IMR-90 (cell line): ENCODE results near the gene SYT3. TPM values are rescaled to one million over a fixed set of nuclear protein-coding genes. Genes with fewer than 3 reads are reported as not detected.

Experiments used
- ATAC-seq: fragments of 200-7000 bp; cut with Tn5 transposase; 2 replicates; pipeline ENCODE4 v1.9.1; 2020; ENCODE audit warnings: low read depth, mild to moderate bottlenecking, moderate library complexity
- BruUV-seq: library from RNA; stranded (reverse); fragments of 400-500 nt; replicated peaks from 2 replicates; lab custom pipeline; 2021; lab: Mats Ljungman, UMichigan
- CTCF ChIA-PET: fragments of 300-600 bp; formaldehyde crosslinking; extraction: SDS; loops from one replicate; lab custom pipeline; 2021; ENCODE audit warnings: antibody characterized with exemption; lab: Yijun Ruan, JAX
- POLR2A ChIA-PET: fragments of 300-600 bp; sonication (Branson Sonifier 250); formaldehyde crosslinking; loops from one replicate; lab custom pipeline; 2022; ENCODE audit warnings: antibody characterized with exemption; ENCODE audit not compliant: unreplicated experiment; lab: Charles Lee
- DNase-seq: peaks from one replicate; pipeline ENCODE4 v3.0.0; 2013
- H2AFZ ChIP-seq: replicated peaks from 2 replicates; pipeline ENCODE3; 2013; ENCODE audit warnings: low read length, mild to moderate bottlenecking; ENCODE audit not compliant: poor library complexity
- H2AK5ac ChIP-seq: 2 replicates; pipeline ENCODE4 v1.6.1; 2013; ENCODE audit warnings: low read depth, low read length, inconsistent platforms
- H2AK9ac ChIP-seq: replicated peaks from 2 replicates; pipeline ENCODE3; 2013; ENCODE audit warnings: mild to moderate bottlenecking, low read depth, low read length, moderate library complexity; ENCODE audit not compliant: poor library complexity
- H2BK120ac ChIP-seq: 2 replicates; pipeline ENCODE4 v1.6.1; 2013; ENCODE audit warnings: low read depth, low read length, inconsistent platforms
- H2BK15ac ChIP-seq: 3 replicates; pipeline ENCODE4 v1.6.1; 2013; ENCODE audit warnings: low read depth, low read length, inconsistent platforms
- H2BK20ac ChIP-seq: 2 replicates; pipeline ENCODE4 v1.6.1; 2013; ENCODE audit warnings: low read depth, mild to moderate bottlenecking, inconsistent platforms, low read length, moderate library complexity
- H2BK5ac ChIP-seq: 2 replicates; pipeline ENCODE4 v1.6.1; 2013; ENCODE audit warnings: mild to moderate bottlenecking, low read depth, low read length, inconsistent platforms; ENCODE audit not compliant: poor library complexity, severe bottlenecking
- H3K14ac ChIP-seq: replicated peaks from 2 replicates; pipeline ENCODE4 v1.6.1; 2013; ENCODE audit warnings: low read depth, low read length, inconsistent platforms
- H3K18ac ChIP-seq: 2 replicates; pipeline ENCODE4 v1.6.1; 2013; ENCODE audit warnings: low read depth, low read length, control low read depth
- H3K23ac ChIP-seq: 2 replicates; pipeline ENCODE4 v1.6.1; 2013; ENCODE audit warnings: low read depth, low read length, inconsistent platforms
- H3K27ac ChIP-seq: 2 replicates; pipeline ENCODE4 v1.5.1; 2013; ENCODE audit warnings: mild to moderate bottlenecking, control low read depth, low read length; ENCODE audit not compliant: insufficient read depth
- H3K27me3 ChIP-seq: 2 replicates; pipeline ENCODE4 v1.6.1; 2013; ENCODE audit warnings: low read length; ENCODE audit not compliant: control insufficient read depth, insufficient read depth
- H3K36me3 ChIP-seq: 2 replicates; pipeline ENCODE4 v1.6.1; 2013; ENCODE audit warnings: low read length, mixed read lengths; ENCODE audit not compliant: control insufficient read depth, insufficient read depth
- H3K4ac ChIP-seq: 2 replicates; pipeline ENCODE4 v1.6.1; 2013; ENCODE audit warnings: low read depth, low read length, inconsistent platforms
- H3K4me1 ChIP-seq: 2 replicates; pipeline ENCODE4 v1.6.1; 2013; ENCODE audit warnings: low read length, mixed read lengths; ENCODE audit not compliant: control insufficient read depth, insufficient read depth
- H3K4me2 ChIP-seq: 2 replicates; pipeline ENCODE4 v1.6.1; 2013; ENCODE audit warnings: low read depth, mild to moderate bottlenecking, control low read depth, low read length, moderate library complexity
- H3K4me3 ChIP-seq: 2 replicates; pipeline ENCODE4 v1.5.1; 2013; ENCODE audit warnings: low read depth, mild to moderate bottlenecking, control low read depth, low read length, moderate library complexity; ENCODE audit not compliant: insufficient read depth
- H3K56ac ChIP-seq: 2 replicates; pipeline ENCODE4 v1.6.1; 2013; ENCODE audit warnings: low read length, inconsistent platforms; ENCODE audit not compliant: insufficient read depth; ENCODE audit errors: extremely low read depth
- H3K79me1 ChIP-seq, 2 experiments: 2 replicates each; pipeline ENCODE4 v1.6.1; 2013; ENCODE audit warnings: low read length in 2 of 2, inconsistent platforms in 1 of 2, low read depth in 1 of 2
- H3K9ac ChIP-seq: 2 replicates; pipeline ENCODE4 v1.6.1; 2013; ENCODE audit warnings: low read depth, low read length, control low read depth
- H3K9me1 ChIP-seq: 2 replicates; pipeline ENCODE4 v1.6.1; 2013; ENCODE audit warnings: low read length, inconsistent platforms; ENCODE audit not compliant: insufficient read depth
- H3K9me3 ChIP-seq: 2 replicates; pipeline ENCODE4 v1.6.1; 2013; ENCODE audit warnings: low read length; ENCODE audit not compliant: control insufficient read depth, insufficient read depth
- H4K20me1 ChIP-seq: 2 replicates; pipeline ENCODE4 v1.6.1; 2013; ENCODE audit warnings: low read length, inconsistent platforms; ENCODE audit not compliant: insufficient read depth
- H4K5ac ChIP-seq: 2 replicates; pipeline ENCODE4 v1.6.1; 2013; ENCODE audit warnings: mild to moderate bottlenecking, low read depth, low read length, control low read depth
- H4K8ac ChIP-seq, 2 experiments: 2 replicates each; pipeline ENCODE4 v1.6.1; 2013; ENCODE audit warnings: low read depth in 2 of 2, low read length in 2 of 2, control low read depth in 1 of 2, inconsistent platforms in 1 of 2
- H4K91ac ChIP-seq: 2 replicates; pipeline ENCODE4 v1.6.1; 2013; ENCODE audit warnings: low read depth, low read length, inconsistent platforms; ENCODE audit not compliant: insufficient read depth
- BHLHE40 ChIP-seq: fragments of 150-350 bp; IDR thresholded peaks from 2 replicates; pipeline ENCODE4 v1.6.1; 2016; ENCODE audit warnings: mild to moderate bottlenecking, low read depth, low read length
- CEBPB ChIP-seq: IDR thresholded peaks from 2 replicates; pipeline ENCODE4 v1.6.1; 2012; ENCODE audit warnings: low read depth, low read length, improper control_type of control experiment
- CHD1 ChIP-seq: IDR thresholded peaks from 2 replicates; pipeline ENCODE4 v1.6.1; 2012; ENCODE audit warnings: low read depth, low read length, improper control_type of control experiment
- CTCF ChIP-seq: conservative IDR thresholded peaks from 2 replicates; pipeline ENCODE4 v1.5.1; 2012; ENCODE audit warnings: mild to moderate bottlenecking, low read depth, low read length, improper control_type of control experiment
- FOS ChIP-seq: fragments of 150-350 bp; IDR thresholded peaks from 2 replicates; pipeline ENCODE4 v1.6.1; 2016; ENCODE audit warnings: low read depth, low read length
- MAFK ChIP-seq: IDR thresholded peaks from 2 replicates; pipeline ENCODE4 v1.6.1; 2012; ENCODE audit warnings: low read depth, low read length, improper control_type of control experiment
- MAZ ChIP-seq: IDR thresholded peaks from 2 replicates; pipeline ENCODE4 v1.6.1; 2012; ENCODE audit warnings: low read depth, mild to moderate bottlenecking, low read length, improper control_type of control experiment, moderate library complexity, borderline replicate concordance
- MXI1 ChIP-seq: IDR thresholded peaks from 2 replicates; pipeline ENCODE4 v1.6.1; 2012; ENCODE audit warnings: low read depth, mild to moderate bottlenecking, low read length, moderate library complexity, borderline replicate concordance
- NFE2L2 ChIP-seq: fragments of 150-350 bp; IDR thresholded peaks from 2 replicates; pipeline ENCODE4 v1.6.1; 2016; ENCODE audit warnings: low read depth, mild to moderate bottlenecking, low read length
- POLR2A ChIP-seq: IDR thresholded peaks from 2 replicates; pipeline ENCODE4 v1.6.1; 2012; ENCODE audit warnings: mild to moderate bottlenecking, low read depth, low read length
- RAD21 ChIP-seq: IDR thresholded peaks from 2 replicates; pipeline ENCODE4 v1.6.1; 2012; ENCODE audit warnings: low read length, improper control_type of control experiment
- RCOR1 ChIP-seq: IDR thresholded peaks from 2 replicates; pipeline ENCODE4 v1.6.1; 2012; ENCODE audit warnings: mild to moderate bottlenecking, low read length, improper control_type of control experiment; ENCODE audit not compliant: insufficient replicate concordance
- RFX5 ChIP-seq: IDR thresholded peaks from 2 replicates; pipeline ENCODE4 v1.8.0; 2012; ENCODE audit warnings: low read depth, mild to moderate bottlenecking, low read length, moderate library complexity
- SMC3 ChIP-seq: fragments of 150-350 bp; IDR thresholded peaks from 2 replicates; pipeline ENCODE4 v1.6.1; 2016; ENCODE audit warnings: low read depth, mild to moderate bottlenecking, antibody characterized with exemption, low read length, moderate library complexity
- USF2 ChIP-seq: fragments of 150-350 bp; IDR thresholded peaks from 2 replicates; pipeline ENCODE4 v1.6.1; 2017; ENCODE audit warnings: mild to moderate bottlenecking, antibody characterized with exemption, low read length, low read depth
- WGBS, 2 experiments: methylation state at CpG; one replicate each; pipeline versions ENCODE4 v1.1.5 to v1.1.7; 2013; ENCODE audit warnings: missing lambda C conversion rate in 2 of 2; ENCODE audit not compliant: insufficient read length in 1 of 2; ENCODE audit errors: extremely low coverage in 2 of 2; 5-methylcytosine and 5-hydroxymethylcytosine counted together
- dilution Hi-C: fragments of 300-500 bp; cut with HindIII; formaldehyde crosslinking; loops from one replicate; pipeline ENCODE4 v1.14.3; 2018; ENCODE audit warnings: low sequenced_read_pairs; ENCODE audit not compliant: unreplicated experiment
- in situ Hi-C: fragments of 300-500 bp; cut with MboI; formaldehyde crosslinking; loops from 3 replicates; pipeline ENCODE4 v1.14.3; 2019; ENCODE audit warnings: low sequenced_read_pairs, inconsistent platforms, mixed read lengths
- intact Hi-C: fragments of 100-400 bp; cut with micrococcal nuclease; formaldehyde crosslinking; loops from 2 replicates; pipeline ENCODE4 v1.10.0; 2022
- polyA plus RNA-seq, 3 experiments: library from polyadenylated mRNA; depleted of rRNA; stranded (reverse); fragments of >200 nt; gene quantifications; 2 replicates each; pipeline ENCODE4 v1.2.3, GENCODE V29; 2012; ENCODE audit warnings: low replicate concordance in 1 of 3
- total RNA-seq: library from RNA; depleted of rRNA; stranded (reverse); fragments of >200 nt; gene quantifications from 2 replicates; pipeline ENCODE4 v1.2.3, GENCODE V29; 2012
- TF ChIP-seq, protein P1 (sequence below): fragments of 150-350 bp; IDR thresholded peaks from 2 replicates; pipeline ENCODE4 v1.6.1; 2016; ENCODE audit warnings: low read depth, mild to moderate bottlenecking, low read length, moderate library complexity, borderline replicate concordance

Gene SYT3
- total and polyA plus RNA-seq, 2 of the 4 experiments (the other 2 are of a cell fraction): 0.05 TPM; not detected in 1

GRCh38 chr19:50668416-50668815 is 28.7 kb upstream of the SYT3 start:
- Histone ChIP-seq H3K4ac (no peak overlapping the region), H3K14ac (no peak overlapping the region), H3K9me1 (no peaks in the 10 kb centered on the region), H4K8ac (no peak overlapping the region), H3K56ac (no peak overlapping the region), H2AK9ac (no peak overlapping the region), H2AFZ (no peak overlapping the region), H3K18ac (no peak overlapping the region), H4K5ac (no peak overlapping the region), H3K4me1 (peaks cover 2% of the 10 kb centered on the region), H4K91ac (no peak overlapping the region), H2BK20ac (no peak overlapping the region), H3K27ac (no peak overlapping the region), H3K27me3 (peaks cover 56% of the 10 kb centered on the region), H2AK5ac (no peak overlapping the region), H3K9me3 (peaks cover 4% of the 10 kb centered on the region), H3K23ac (no peak overlapping the region), H3K36me3 (no peaks in the 10 kb centered on the region), H3K79me1 (no peaks in the 10 kb centered on the region), H2BK120ac (no peak overlapping the region), H3K4me3 (no peak overlapping the region), H4K20me1 (0 out of 2 replicates have a peak, but pooled peaks cover 3% of the 10 kb centered on the region), H2BK5ac (no peak overlapping the region), H3K9ac (no peak overlapping the region), H2BK15ac (no peak overlapping the region), H3K4me2 (no peak overlapping the region)
- no peak for DNase-seq
- CTCF ChIA-PET: interaction anchor here (0.8 kb wide), 1 partner anchor 56 kb away, joined by 3 read pairs; no protein-coding TSS in a partner anchor
- in situ Hi-C loops (no loop called here), dilution Hi-C loops (no loop called here), intact Hi-C loops (no loop called here)
- no peak for TF ChIP-seq RFX5
- no peak for TF ChIP-seq SMC3
- TF ChIP-seq, protein P1, sequence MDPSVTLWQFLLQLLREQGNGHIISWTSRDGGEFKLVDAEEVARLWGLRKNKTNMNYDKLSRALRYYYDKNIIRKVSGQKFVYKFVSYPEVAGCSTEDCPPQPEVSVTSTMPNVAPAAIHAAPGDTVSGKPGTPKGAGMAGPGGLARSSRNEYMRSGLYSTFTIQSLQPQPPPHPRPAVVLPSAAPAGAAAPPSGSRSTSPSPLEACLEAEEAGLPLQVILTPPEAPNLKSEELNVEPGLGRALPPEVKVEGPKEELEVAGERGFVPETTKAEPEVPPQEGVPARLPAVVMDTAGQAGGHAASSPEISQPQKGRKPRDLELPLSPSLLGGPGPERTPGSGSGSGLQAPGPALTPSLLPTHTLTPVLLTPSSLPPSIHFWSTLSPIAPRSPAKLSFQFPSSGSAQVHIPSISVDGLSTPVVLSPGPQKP: no peak
- TF ChIP-seq CEBPB: no peak
- no peak for TF ChIP-seq POLR2A
- TF ChIP-seq FOS: no peak
- TF ChIP-seq CHD1: no peak
- TF ChIP-seq RAD21: no peak
- TF ChIP-seq MAFK: no peak
- TF ChIP-seq MAZ: no peak
- TF ChIP-seq BHLHE40: no peak
- no peak for TF ChIP-seq USF2
- no peak for TF ChIP-seq CTCF
- TF ChIP-seq RCOR1: no peak
- TF ChIP-seq MXI1: no peak
- no peak for TF ChIP-seq NFE2L2
- BruUV-seq: no TSS peak
- POLR2A ChIA-PET: no interaction called here
- WGBS, 2 experiments: 1% methylated on average over 14 of the region's 49 CpGs; no CpG with 5 or more reads in 1 of the 2 experiments
- ATAC-seq: no peak
